ENCODE data around the gene AKIRIN2.
"Not testable (repeated sequence)": the region's sequence is repeated elsewhere in the genome, so short reads cannot be mapped to it uniquely, and the experiment has no call there.

Gene AKIRIN2

GRCh38 chr6:87718662-87719433 is 16.8 kb upstream of the AKIRIN2 start:
- DNase-seq, result no peak

- DNase-seq, result no peak
Measured at GRCh38 chr6:87716928-87717614, 15.0 kb upstream of the AKIRIN2 start.

GRCh38 chr6:87714093-87714842 is 12.2 kb upstream of the AKIRIN2 start:
- DNase-seq, result peak; percentile 32

- not testable (repeated sequence) for DNase-seq
Measured at GRCh38 chr6:87712713-87713112, 10.7 kb upstream of the AKIRIN2 start.

- no peak for DNase-seq
Measured at GRCh38 chr6:87710090-87710489, 8.1 kb upstream of the AKIRIN2 start.

- DNase-seq, result not testable (repeated sequence)
Measured at GRCh38 chr6:87708581-87709427, 6.8 kb upstream of the AKIRIN2 start.

- DNase-seq, result no peak
Measured at GRCh38 chr6:87706187-87706966, 4.3 kb upstream of the AKIRIN2 start.

- DNase-seq, result no peak
Measured at GRCh38 chr6:87705070-87705691, 3.1 kb upstream of the AKIRIN2 start.

GRCh38 chr6:87703039-87703438 is 1.0 kb upstream of the AKIRIN2 start:
- not testable (repeated sequence) for DNase-seq

GRCh38 chr6:87702589-87702945 is 534 bp upstream of the AKIRIN2 start:
- DNase-seq, result peak; percentile 68

- no peak for DNase-seq
Measured at GRCh38 chr6:87701344-87701675, 723 bp downstream of the AKIRIN2 start.

- peak; percentile 85 for DNase-seq
Measured at GRCh38 chr6:87700397-87701343, 1.4 kb downstream of the AKIRIN2 start.

GRCh38 chr6:87699576-87699975 is 2.5 kb downstream of the AKIRIN2 start:
- no peak for DNase-seq

GRCh38 chr6:87698547-87699006 is 3.5 kb downstream of the AKIRIN2 start:
- peak; percentile 13 for DNase-seq

GRCh38 chr6:87697581-87698546 is 4.2 kb downstream of the AKIRIN2 start:
- DNase-seq, result peak; percentile 80

GRCh38 chr6:87696817-87697216 is 5.2 kb downstream of the AKIRIN2 start:
- not testable (repeated sequence) for DNase-seq

- no peak for DNase-seq
Measured at GRCh38 chr6:87692086-87692485, 9.9 kb downstream of the AKIRIN2 start.

GRCh38 chr6:87690441-87690840 is 11.6 kb downstream of the AKIRIN2 start:
- DNase-seq, result no peak

- not testable (repeated sequence) for DNase-seq
Measured at GRCh38 chr6:87687893-87688292, 14.1 kb downstream of the AKIRIN2 start.
